Loucy (cell line): ENCODE data around the gene CCND1.

Source experiments
- EZH2phosphoT487 ChIP-seq: fragments of 200-600 bp; IDR thresholded peaks from 2 replicates; pipeline ENCODE4 v1.6.1; 2018; ENCODE audit warnings: antibody characterized with exemption, mild to moderate bottlenecking, moderate library complexity, borderline replicate concordance
- TF ChIP-seq, protein P1 (sequence below): fragments of 200-600 bp; sonication (generic); conservative IDR thresholded peaks from 2 replicates; pipeline ENCODE4 v1.5.1; 2014; ENCODE audit warnings: mild to moderate bottlenecking, antibody characterized with exemption, low read length

DNA sequence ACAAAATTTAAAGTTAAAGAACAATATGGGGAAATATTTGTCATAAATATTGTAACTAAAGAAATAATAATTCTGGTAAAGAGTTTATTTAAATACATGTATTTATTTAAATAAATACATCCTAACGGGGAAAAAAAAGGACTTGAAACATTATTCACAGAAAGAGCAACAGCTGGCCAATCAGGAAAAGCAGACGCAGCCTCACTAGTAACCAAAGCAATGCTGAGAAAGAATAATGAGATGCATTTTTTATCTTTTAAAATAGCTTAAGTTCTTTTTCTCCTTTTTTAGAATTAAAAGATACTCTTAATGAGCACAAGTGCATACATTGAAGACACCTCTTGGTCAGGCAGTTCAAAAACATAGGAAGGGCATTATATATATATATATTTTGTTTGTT is 36.8 kb downstream of the CCND1 start:
- TF ChIP-seq, protein P1, sequence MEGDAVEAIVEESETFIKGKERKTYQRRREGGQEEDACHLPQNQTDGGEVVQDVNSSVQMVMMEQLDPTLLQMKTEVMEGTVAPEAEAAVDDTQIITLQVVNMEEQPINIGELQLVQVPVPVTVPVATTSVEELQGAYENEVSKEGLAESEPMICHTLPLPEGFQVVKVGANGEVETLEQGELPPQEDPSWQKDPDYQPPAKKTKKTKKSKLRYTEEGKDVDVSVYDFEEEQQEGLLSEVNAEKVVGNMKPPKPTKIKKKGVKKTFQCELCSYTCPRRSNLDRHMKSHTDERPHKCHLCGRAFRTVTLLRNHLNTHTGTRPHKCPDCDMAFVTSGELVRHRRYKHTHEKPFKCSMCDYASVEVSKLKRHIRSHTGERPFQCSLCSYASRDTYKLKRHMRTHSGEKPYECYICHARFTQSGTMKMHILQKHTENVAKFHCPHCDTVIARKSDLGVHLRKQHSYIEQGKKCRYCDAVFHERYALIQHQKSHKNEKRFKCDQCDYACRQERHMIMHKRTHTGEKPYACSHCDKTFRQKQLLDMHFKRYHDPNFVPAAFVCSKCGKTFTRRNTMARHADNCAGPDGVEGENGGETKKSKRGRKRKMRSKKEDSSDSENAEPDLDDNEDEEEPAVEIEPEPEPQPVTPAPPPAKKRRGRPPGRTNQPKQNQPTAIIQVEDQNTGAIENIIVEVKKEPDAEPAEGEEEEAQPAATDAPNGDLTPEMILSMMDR: no peak
- TF ChIP-seq EZH2phosphoT487: no peak
